NAMALWA (cell line): Measurements from ENCODE around the gene DMRTC1B.
"Not testable (repeated sequence)": the region's sequence is repeated elsewhere in the genome, so short reads cannot be mapped to it uniquely, and the experiment has no call there.

Source experiments
- DNase-seq: peaks from one replicate; pipeline ENCODE4 v3.0.0-alpha.2; 2015; ENCODE audit warnings: low spot score

The DMRTC1B gene, protein sequence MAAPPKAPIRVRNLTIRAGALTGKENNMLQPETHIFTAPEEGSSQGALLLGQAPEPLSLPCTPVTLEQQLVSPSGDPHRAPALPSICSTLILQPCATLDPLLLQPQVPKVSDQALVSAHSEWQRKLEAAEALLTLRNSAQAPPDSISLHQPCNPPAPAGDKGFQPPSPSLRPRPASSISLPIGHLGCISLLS

DNA sequence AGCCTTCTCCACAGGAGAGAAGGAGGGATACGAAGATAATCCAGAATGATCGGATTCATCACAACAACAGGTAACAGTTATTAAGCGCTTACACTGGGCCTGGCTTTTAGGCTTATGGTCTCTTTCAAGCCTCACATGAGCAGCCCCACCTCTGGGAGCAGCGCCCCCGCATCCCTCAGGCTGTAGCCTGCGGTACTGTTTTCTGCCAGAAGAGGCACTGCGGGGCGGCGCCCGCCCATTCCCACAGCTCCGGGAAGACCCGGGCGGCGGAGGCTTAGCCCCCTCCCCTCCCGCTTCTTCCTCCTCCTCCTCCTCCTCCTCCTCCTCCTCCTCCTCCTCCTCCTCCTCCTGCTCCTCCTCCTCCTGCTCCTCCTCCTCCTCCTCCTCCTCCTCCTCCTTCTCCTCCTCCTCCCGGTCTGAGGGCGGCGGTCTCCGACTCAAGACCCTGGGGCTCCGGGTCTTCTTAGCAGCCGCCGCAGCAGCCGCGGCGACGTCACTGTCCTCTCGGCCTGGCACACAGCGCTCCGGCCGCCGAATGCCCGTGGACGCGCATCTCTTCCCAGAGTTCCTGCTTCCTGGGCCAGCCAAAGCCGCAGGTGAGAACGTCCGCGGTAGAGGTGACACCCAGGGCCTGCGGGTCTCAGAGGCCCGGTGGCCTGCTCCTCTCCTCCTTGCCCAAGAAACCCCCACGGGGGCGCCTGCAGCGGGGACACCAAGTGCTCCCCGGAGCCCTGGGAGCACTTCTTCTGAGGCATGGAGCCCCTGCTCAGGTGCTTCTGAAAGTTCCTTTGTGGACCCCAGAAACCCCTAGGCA, at the start of gene DMRTC1B:
Gene DMRTC1B (plus strand): TSS at position 238 of the 814 bp plus-strand sequence. CDS start 68,246 bp downstream, outside the sequence.
- DNase-seq = not testable (repeated sequence)

DNA sequence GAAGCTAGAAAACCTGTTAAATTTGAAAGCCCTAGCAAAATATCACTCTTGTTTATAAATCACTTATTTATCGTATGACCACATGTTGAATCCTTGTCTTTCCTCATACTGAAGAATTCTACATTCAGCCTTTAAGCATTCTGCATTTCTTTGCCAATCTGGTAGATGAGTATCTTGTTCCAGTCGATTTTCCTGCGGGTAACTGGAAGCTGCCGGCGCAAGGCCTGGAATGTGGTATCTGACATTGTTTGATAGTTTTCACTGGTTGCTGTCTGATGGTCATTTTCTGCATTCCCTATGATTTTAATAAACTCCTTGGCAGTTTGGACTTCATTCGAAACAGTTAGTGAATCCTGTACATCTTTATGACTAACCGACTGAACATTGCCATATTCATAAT, 48.8 kb upstream of the DMRTC1B start:
- DNase-seq = no peak

DNA sequence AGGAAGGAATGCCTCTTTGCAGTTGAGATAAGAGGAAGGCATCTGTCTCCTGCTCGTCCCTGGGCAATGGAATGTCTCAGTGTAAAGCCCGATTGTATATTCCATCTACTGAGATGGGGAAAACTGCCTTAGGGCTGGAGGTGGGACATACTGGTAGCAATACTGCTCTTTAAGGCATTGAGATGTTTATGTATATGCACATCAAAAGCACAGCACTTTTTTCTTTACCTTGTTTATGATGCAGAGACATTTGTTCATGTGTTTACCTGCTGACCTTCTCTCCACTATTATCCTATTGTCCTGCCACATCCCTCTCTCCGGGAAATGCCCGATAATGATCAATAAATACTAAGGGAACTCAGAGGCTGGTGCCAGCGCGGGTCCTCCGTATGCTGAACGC, 43.1 kb upstream of the DMRTC1B start:
- not testable (repeated sequence) for DNase-seq

DNA sequence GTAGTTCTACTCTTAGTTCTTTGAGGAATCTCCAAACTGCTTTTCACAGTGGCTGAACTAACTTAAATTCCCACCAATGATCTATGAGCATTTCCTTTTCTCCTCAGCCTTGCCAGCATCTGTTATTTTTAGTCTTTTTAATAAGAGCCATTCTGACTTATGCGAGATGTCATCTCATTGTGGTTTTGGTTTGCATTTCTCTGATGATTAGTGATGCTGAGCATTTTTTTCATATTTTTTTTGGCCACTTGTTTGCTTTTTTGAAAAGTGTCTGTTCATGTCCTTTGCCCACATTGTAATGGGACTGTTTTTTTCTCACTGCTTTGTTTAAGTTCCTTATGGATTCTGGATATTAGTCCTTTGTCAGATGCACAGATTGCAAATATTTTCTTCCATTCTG, 41.1 kb upstream of the DMRTC1B start:
- DNase-seq = no peak

DNA sequence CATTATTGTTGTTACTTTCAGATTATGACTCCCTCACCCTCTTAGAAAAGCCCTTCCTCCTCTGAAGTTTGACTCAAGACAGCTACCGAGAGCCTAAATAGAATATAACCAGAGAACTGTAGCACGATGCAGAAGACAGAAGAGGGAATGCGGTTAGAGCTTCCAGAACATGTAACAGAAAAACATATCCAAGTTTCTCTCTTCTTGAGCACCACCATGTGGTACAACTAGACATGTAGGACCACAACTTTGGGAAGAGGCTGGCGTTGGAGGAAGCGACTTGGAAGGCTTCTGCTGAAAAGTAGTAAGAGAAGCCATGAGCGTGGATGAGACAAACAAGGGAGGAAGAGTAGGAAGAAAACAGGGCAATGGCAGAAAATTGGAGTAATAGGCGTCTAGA, 31.1 kb upstream of the DMRTC1B start:
- DNase-seq = not testable (repeated sequence)

DNA sequence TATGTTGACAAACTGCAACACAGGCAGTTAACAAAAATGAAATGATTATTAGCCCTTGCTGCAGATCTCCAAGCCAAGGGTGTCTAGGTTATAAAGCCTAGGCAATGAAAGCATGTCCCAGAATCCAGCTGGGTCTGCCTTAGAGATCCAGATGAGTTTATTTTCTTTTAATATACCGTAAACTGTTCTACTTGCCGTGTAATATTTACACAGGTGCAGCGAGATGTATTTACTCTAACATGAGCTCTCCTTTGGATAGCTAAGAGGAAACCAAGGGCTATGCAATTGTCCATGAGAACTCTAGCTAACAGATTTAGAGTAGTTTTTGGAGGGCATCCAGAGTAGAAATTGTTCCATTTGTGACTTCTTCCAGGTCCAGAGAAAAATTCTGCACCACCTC, 28.1 kb upstream of the DMRTC1B start:
- not testable (repeated sequence) for DNase-seq

DNA sequence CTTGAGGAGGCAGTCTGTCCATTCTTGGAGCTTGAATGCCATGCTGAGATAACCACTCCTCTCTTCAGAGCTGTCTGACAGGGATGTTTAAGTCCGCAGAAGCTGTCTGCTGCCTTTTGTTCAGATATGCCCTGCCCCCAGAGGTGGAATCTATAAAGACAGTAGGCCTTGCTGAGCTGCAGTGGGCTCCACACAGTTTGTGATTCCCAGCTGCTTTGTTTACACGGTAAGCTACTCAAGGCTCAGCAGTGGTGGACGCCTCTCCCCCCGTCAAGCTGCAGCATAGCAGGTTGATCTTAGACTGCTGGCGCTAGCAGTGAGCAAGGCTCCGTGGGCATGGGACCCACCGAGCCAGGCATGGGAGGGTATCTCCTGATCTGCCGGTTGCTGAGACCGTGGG, 16.2 kb upstream of the DMRTC1B start:
- not testable (repeated sequence) for DNase-seq

DNA sequence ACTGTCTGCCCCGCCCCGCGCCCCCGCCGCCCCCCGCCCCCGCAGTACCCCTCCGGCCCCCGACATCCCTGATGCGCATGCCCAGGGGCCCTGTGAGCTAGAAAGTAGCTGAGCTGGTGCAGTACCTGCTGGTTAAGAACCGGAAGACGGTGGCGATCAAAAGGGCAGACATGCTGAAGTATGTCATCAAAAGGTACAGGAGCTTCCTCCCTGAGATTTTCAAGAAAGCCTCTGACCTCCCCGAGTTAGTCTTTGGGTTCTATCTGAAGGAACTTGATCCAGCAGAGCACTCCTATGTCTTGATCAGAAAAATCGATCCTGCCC, 739 bp downstream of the DMRTC1B start:
- DNase-seq = not testable (repeated sequence)

DNA sequence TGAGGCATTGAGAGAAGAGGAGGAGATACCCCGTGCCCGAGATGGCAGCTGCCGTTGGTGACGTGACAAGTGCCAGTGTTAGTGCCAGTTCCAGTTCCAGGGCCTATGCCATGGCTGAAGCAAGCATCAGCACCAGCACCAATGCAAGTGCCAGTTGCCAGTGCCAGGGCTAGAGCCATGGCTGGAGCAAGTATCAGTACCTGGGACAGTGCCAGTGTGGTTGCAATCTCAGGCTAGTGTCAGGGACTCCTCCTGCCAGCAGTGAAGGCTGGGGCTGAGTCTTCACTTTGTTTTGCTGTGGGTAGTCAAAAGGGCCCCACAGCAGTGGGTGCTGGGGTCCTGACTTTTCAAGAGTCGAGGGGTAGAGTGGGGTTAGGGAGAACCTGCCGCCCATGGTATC, 1.5 kb downstream of the DMRTC1B start:
- not testable (repeated sequence) for DNase-seq

DNA sequence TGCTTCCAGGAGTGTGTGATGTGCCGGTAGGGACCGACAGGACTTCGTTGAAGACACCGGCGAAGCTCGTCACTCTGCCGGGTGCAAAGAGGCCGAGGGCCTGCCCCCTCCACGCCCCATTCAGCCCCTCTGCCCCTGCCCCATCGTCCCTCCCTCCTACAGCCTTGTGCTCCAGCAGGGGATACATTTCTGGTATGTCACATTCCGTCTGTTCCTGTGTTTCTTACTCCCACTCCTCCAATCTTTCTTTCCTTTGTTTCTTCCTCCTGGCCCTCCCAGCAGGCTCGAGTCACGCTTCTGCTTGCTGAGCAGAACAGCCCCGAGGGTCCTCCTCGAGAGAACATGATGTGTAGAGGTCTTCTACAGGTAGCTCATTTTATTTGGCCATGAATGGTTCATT, 5.9 kb downstream of the DMRTC1B start, which contains the start of gene FAM236B:
Gene FAM236B (minus strand): TSS at position 101 of the 400 bp plus-strand sequence. CDS start 100 bp downstream, at position 1.
- not testable (repeated sequence) for DNase-seq

DNA sequence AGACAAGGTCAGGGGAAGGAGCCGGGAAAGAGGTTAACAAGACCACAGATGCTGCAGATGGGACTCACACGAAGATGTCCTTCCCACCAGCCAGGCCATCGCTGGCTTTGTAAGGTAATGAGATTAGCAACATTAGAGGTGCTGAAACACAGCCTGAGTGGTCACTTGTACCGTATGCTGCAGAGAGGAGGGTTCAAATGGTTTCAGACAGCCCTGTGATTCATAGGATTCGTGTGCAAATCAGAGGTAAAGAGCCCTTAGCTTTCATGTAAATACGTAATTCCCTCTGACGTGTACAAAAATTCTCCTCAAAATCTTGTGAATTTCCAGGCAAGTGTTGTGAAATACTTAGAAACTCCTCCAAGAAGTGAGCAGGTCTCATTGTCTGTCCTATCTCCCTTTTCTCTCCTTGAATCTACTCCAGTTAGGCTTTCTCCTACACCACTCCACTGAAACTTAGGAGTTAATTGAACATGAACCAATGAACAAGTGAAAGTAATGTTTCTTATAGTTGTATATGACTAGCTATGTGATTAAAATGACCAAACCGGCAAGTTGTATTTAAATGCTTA, 6.8 kb downstream of the DMRTC1B start:
- DNase-seq = not testable (repeated sequence)

DNA sequence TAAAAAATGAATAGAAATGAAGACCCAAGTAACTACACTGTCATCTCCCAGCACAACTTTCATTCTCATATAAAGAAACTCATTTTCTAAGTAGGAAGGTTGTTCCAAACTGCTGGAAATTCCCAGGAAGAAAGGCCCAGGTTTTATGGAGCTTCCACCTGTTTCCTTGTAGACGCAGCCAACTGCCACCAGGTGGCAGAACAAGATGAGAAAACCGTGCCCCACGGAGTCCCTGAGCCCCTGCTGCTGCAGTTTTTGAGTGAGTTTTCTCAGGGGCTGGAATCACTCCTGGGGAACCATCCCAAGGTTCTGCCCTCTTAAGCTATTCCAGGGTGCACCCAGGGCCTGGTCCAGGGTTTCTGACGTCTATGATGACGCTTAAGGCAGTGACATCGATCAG, 7.3 kb downstream of the DMRTC1B start:
- DNase-seq = not testable (repeated sequence)

DNA sequence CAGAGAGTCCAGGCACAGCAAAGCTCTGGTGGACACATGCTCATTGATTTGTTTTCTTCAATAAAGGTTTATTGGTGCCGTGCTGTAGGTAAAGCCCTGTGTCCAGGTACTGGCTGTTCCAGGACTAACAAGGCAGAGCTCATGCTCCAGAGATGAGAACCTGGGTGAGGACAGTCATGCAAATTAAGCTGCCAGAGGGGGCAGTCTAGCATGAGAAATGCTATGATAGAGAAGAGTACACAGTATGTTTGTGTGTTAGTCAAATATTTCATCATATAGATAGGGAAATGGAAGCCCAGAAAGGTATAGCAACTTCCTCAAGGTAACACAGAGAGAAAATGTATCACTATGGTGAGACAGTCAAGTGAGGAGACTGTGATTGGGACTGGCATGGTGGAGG, 11.5 kb downstream of the DMRTC1B start:
- DNase-seq = not testable (repeated sequence)

DNA sequence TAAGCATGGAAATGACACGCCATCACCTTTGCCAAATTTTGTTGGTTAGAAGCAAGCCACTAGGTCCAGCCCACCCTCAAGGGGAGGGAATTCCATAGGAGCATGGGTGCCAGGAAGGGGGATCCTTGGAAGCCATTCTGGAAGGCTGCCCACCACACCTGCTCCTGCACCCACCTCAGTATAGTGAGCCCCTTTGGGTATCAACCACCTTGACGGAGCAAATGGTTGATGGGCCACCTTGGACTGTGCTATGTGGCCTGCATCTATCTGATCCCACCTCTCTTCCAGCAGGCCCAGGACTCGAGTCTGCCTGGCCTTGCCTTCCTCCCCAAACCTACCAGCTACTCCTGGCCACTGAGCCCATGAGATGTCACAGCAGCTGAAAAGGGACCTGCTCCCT, 13.7 kb downstream of the DMRTC1B start:
- not testable (repeated sequence) for DNase-seq

DNA sequence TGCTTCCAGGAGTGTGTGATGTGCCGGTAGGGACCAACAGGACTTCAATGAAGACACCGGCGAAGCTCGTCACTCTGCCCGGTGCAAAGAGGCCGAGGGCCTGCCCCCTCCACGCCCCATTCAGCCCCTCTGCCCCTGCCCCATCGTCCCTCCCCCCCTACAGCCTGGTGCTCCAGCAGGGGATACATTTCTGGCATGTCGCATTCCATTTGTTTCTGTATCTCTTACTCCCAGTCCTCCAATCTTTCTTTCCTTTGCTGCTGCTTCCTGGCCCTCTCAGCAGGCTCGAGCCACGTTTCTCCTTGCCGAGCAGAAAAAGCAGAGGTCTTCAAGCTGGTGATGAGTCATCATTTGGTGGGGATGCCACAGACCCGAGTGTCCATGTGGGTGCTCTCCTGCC, 31.4 kb downstream of the DMRTC1B start, which contains the start of gene FAM236D:
Gene FAM236D (minus strand): TSS at position 101 of the 400 bp plus-strand sequence. CDS start 100 bp downstream, at position 1.
- DNase-seq = not testable (repeated sequence)

DNA sequence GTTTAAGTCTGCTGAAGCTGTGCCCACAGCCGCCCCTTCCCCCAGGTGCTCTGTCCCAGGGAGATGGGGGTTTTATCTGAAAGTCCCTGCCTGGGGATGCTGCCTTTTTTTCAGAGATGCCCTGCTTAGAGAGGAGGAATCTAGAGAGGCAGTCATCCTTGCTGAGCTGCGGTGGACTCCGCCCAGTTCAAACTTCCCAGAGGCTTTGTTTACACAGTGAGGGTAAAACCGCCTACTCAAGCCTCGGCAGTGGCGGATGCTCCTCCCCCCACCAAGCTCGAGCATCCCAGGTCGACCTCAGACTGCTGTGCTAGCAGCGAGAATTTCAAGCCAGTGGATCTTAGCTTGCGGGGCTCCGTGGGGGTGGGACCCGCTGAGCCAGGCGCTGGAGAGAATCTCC, 54.0 kb downstream of the DMRTC1B start:
- not testable (repeated sequence) for DNase-seq

DNA sequence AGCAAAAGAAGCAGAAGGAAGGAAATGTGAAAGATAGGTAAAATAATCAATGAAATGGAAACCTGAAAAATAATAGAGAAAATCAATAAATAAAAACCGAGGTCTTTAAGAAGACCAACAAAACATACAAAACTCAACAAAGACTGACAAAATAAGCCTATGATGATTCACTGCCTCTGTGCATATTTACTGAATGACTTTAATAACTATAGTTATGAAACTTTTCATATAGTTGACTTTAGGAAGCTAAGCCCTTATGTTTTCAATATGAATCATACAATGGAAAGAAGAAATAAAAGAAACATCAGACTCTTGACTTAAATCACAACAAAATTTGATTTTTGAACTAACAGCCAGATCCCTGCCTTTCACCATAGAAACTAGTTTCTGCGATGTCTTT, 60.8 kb downstream of the DMRTC1B start:
- DNase-seq = not testable (repeated sequence)

DNA sequence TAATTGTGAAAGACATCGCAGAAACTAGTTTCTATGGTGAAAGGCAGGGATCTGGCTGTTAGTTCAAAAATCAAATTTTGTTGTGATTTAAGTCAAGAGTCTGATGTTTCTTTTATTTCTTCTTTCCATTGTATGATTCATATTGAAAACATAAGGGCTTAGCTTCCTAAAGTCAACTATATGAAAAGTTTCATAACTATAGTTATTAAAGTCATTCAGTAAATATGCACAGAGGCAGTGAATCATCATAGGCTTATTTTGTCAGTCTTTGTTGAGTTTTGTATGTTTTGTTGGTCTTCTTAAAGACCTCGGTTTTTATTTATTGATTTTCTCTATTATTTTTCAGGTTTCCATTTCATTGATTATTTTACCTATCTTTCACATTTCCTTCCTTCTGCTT, 106.2 kb downstream of the DMRTC1B start:
- DNase-seq = not testable (repeated sequence)

DNA sequence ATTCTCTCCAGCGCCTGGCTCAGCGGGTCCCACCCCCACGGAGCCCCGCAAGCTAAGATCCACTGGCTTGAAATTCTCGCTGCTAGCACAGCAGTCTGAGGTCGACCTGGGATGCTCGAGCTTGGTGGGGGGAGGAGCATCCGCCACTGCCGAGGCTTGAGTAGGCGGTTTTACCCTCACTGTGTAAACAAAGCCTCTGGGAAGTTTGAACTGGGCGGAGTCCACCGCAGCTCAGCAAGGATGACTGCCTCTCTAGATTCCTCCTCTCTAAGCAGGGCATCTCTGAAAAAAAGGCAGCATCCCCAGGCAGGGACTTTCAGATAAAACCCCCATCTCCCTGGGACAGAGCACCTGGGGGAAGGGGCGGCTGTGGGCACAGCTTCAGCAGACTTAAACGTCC, 113.0 kb downstream of the DMRTC1B start:
- DNase-seq = not testable (repeated sequence)
